Renal cortex interstitium (tissue), 11 donors: ENCODE results near the gene FBXO10. TPM values are rescaled to one million over a fixed set of nuclear protein-coding genes. Genes with fewer than 3 reads are reported as not detected.
"Not testable (repeated sequence)": the region's sequence is repeated elsewhere in the genome, so short reads cannot be mapped to it uniquely, and the experiment has no call there.

Experiments used
- DNase-seq, 11 donors: peaks; one replicate each; pipeline ENCODE4 v3.0.0-alpha.2; 2013; ENCODE audit warnings: low read depth in 9 of 11, low spot score in 4 of 11; ENCODE audit errors: extremely low read depth in 1 of 11
- polyA plus RNA-seq, 3 donors: library from polyadenylated mRNA; unstranded; fragments of 120-200 nt; gene quantifications; one replicate each; pipeline ENCODE4 v1.2.1, GENCODE V29; 2013; ENCODE audit not compliant: insufficient read length in 3 of 3

FBXO10 gene
- polyA plus RNA-seq, 3 donors, result 13.2 to 14.7 (median 13.2) TPM

GRCh38 chr9:37608250-37608649 lies 32.1 kb upstream of the FBXO10 start:
- DNase-seq, result no peak

- no peak for DNase-seq
Observed at GRCh38 chr9:37604296-37604695, 28.1 kb upstream of the FBXO10 start.

GRCh38 chr9:37602817-37603216 lies 26.6 kb upstream of the FBXO10 start:
- no peak for DNase-seq

- not testable (repeated sequence) for DNase-seq
Observed at GRCh38 chr9:37602061-37602460, 25.9 kb upstream of the FBXO10 start.

GRCh38 chr9:37596504-37596903 lies 20.3 kb upstream of the FBXO10 start:
- DNase-seq, result no peak

GRCh38 chr9:37593883-37594448 lies 17.8 kb upstream of the FBXO10 start:
- no peak for DNase-seq

GRCh38 chr9:37592108-37592951 lies 16.1 kb upstream of the FBXO10 start, which contains the start of gene TOMM5:
Gene TOMM5 (minus strand): TSS chr9:37592597. CDS start chr9:37592532, 65 bp downstream.
- peak; percentile 75 to 94 (median 88) for DNase-seq

- no peak for DNase-seq
Observed at GRCh38 chr9:37587521-37587920, 11.3 kb upstream of the FBXO10 start.

- no peak for DNase-seq
Observed at GRCh38 chr9:37583522-37584121, 7.4 kb upstream of the FBXO10 start.

GRCh38 chr9:37582548-37583157 lies 6.5 kb upstream of the FBXO10 start:
- DNase-seq, result peak in 2 of 11 donors; percentile 34 to 38

- no peak for DNase-seq
Observed at GRCh38 chr9:37575511-37575914, 667 bp downstream of the FBXO10 start.

GRCh38 chr9:37575001-37575400 lies 1.2 kb downstream of the FBXO10 start:
- peak in 1 of 11 donors; percentile 13 for DNase-seq

GRCh38 chr9:37574241-37574721 lies 1.9 kb downstream of the FBXO10 start:
- DNase-seq, result no peak

GRCh38 chr9:37571282-37571681 lies 4.9 kb downstream of the FBXO10 start:
- no peak for DNase-seq

GRCh38 chr9:37566716-37567115 lies 9.5 kb downstream of the FBXO10 start:
- no peak for DNase-seq

GRCh38 chr9:37565661-37566618 lies 10.2 kb downstream of the FBXO10 start:
- DNase-seq, result no peak

GRCh38 chr9:37564916-37565315 lies 11.3 kb downstream of the FBXO10 start:
- no peak for DNase-seq

GRCh38 chr9:37563806-37564513 lies 12.2 kb downstream of the FBXO10 start:
- DNase-seq, result no peak
